DOHH2 (cell line): Measurements from ENCODE around the gene PRCP.

Experiments
- EZH2phosphoT487 ChIP-seq: fragments of 200-600 bp; sonication (generic); IDR thresholded peaks from 2 replicates; pipeline ENCODE4 v1.6.1; 2017; ENCODE audit warnings: borderline replicate concordance, mild to moderate bottlenecking, antibody characterized with exemption, low read length, moderate library complexity, mixed read lengths
- TF ChIP-seq, protein P1 (sequence below): fragments of 200-600 bp; sonication (generic); IDR thresholded peaks from one replicate; pipeline ENCODE4 v1.5.1; 2014; ENCODE audit warnings: antibody characterized with exemption, mild to moderate bottlenecking, low read depth, low read length; ENCODE audit not compliant: poor library complexity, severe bottlenecking

DNA sequence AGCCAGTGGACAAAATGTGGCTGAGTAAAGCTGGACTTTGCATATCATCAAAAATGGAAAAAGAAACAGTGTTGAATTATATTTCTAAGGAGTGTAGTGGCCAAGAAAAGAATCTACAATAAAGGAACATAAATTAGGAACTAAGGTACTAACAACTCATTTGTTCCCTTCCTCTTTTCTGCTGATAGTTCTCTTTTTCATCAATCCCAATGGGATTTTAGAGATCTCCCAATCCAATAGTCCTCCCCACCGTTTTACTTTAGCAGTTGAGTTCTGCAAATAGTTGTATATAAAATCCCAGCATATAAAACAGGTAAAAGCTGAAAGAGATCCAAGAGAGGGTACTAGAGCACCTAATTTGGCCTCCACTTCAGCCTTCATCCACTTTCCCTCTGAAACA lies 2.0 kb downstream of the PRCP start:
- TF ChIP-seq, protein P1, sequence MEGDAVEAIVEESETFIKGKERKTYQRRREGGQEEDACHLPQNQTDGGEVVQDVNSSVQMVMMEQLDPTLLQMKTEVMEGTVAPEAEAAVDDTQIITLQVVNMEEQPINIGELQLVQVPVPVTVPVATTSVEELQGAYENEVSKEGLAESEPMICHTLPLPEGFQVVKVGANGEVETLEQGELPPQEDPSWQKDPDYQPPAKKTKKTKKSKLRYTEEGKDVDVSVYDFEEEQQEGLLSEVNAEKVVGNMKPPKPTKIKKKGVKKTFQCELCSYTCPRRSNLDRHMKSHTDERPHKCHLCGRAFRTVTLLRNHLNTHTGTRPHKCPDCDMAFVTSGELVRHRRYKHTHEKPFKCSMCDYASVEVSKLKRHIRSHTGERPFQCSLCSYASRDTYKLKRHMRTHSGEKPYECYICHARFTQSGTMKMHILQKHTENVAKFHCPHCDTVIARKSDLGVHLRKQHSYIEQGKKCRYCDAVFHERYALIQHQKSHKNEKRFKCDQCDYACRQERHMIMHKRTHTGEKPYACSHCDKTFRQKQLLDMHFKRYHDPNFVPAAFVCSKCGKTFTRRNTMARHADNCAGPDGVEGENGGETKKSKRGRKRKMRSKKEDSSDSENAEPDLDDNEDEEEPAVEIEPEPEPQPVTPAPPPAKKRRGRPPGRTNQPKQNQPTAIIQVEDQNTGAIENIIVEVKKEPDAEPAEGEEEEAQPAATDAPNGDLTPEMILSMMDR = no peak
- TF ChIP-seq EZH2phosphoT487 = no peak
